Measurements from ENCODE around the gene EPHB1. TPM values are rescaled to one million over a fixed set of nuclear protein-coding genes. Genes with fewer than 3 reads are reported as not detected.
A peak's percentile ranks its signal among the peaks of the same experiment; 100 is the strongest.

EPHB1 gene
- total RNA-seq, 4 donors from 2014 or later, result 0.08 to 1.1 (median 0.72) TPM

DNA sequence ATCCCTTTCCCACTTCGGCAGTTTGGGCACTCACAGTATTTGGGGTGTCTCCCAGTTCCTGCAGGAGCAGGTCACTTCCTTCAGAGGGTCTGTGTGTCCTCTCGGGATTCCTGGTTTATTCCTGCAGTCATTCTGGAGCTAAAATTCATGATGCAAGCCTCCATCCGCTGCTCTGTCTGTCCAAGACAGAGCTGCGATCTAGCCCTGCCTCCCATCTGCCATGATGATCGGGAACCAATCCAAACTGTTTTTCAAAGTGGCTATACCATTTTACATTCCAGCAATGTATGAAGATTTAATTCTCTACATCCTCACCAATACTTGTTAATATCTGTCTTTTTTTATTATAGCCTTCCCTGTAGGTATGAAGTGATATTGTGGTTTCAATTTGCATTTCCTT, 273.0 kb downstream of the EPHB1 start:
- no peak overlapping the region for H3K4me3 ChIP-seq
- WGBS, 2 donors, result 83 to 92% methylated on average over 5 of the region's 5 CpGs
- H3K4me1 ChIP-seq, result peaks cover 0 to 17% (median 5%) of the 10 kb centered on the region in 3 donors
- no peaks in the 10 kb centered on the region for H3K9me3 ChIP-seq
- no peaks in the 10 kb centered on the region for H3K36me3 ChIP-seq
- TF ChIP-seq, protein P1, sequence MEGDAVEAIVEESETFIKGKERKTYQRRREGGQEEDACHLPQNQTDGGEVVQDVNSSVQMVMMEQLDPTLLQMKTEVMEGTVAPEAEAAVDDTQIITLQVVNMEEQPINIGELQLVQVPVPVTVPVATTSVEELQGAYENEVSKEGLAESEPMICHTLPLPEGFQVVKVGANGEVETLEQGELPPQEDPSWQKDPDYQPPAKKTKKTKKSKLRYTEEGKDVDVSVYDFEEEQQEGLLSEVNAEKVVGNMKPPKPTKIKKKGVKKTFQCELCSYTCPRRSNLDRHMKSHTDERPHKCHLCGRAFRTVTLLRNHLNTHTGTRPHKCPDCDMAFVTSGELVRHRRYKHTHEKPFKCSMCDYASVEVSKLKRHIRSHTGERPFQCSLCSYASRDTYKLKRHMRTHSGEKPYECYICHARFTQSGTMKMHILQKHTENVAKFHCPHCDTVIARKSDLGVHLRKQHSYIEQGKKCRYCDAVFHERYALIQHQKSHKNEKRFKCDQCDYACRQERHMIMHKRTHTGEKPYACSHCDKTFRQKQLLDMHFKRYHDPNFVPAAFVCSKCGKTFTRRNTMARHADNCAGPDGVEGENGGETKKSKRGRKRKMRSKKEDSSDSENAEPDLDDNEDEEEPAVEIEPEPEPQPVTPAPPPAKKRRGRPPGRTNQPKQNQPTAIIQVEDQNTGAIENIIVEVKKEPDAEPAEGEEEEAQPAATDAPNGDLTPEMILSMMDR (IDR thresholded peaks at IDR 0.05), result no peak
- TF ChIP-seq POLR2A (IDR thresholded peaks at IDR 0.05), result no peak
- intact Hi-C loops (cut with DNase I), result no loop called here
- no peaks in the 10 kb centered on the region for H3K27me3 ChIP-seq
- DNase-seq, result no peak
- H3K27ac ChIP-seq, result peak overlapping the region in 1 of 4 donors; percentile 38

DNA sequence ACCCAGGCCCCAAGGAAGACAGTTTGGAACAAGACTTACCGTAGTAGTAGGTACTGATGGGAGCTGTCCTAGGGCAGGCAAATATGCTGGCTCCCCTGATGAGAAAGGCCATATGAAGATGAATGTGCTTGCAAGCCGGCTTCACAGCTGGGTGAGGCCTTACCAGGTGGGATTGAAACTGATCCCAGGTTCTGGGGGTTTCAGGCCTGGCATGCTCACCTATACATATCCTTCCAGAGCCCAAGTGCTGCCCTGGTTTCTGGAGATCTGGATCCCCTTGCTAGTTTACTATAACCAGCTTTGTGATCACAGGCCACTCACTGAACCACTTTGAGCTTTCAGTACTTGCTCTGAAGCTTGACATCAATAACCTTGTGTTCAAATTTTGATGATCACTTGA, 274.3 kb downstream of the EPHB1 start:
- Histone ChIP-seq H3K4me3 (no peak overlapping the region), H3K9me3 (no peaks in the 10 kb centered on the region), H3K4me1 (peaks cover 0 to 17% (median 5%) of the 10 kb centered on the region in 3 donors), H3K36me3 (no peaks in the 10 kb centered on the region), H3K27ac (no peak overlapping the region), H3K27me3 (no peaks in the 10 kb centered on the region)
- intact Hi-C loops (cut with DNase I), result no loop called here
- 70 to 94% methylated on average over 2 of the region's 2 CpGs for WGBS, 2 donors
- no peak for DNase-seq
- no peak for TF ChIP-seq POLR2A (IDR thresholded peaks at IDR 0.05)
- TF ChIP-seq, protein P1 (IDR thresholded peaks at IDR 0.05), result no peak

DNA sequence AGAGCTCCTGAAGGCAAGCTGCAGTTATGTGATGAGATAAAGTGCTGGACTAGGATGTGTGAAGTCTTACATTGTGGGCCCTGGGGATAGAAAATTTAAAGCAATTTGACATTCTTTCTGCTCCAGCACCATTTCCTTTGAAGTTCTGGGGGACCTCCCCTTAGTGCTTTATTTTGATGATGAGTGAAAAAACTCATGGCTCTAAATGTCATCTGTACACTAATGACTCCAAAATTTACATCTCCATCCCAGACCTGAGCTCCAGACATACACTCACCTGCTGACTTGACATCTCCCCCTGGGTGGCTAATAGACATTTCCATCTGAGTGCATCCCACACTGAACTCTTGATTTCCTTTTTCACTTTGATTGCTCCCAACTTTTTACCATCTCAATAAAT, 276.4 kb downstream of the EPHB1 start:
- Histone ChIP-seq H3K9me3 (no peaks in the 10 kb centered on the region), H3K27ac (no peak overlapping the region), H3K4me1 (peaks cover 0 to 16% (median 5%) of the 10 kb centered on the region in 3 donors), H3K36me3 (no peaks in the 10 kb centered on the region), H3K4me3 (no peak overlapping the region), H3K27me3 (no peaks in the 10 kb centered on the region)
- intact Hi-C loops (cut with DNase I), result no loop called here
- TF ChIP-seq, protein P1 (IDR thresholded peaks at IDR 0.05), result no peak
- no peak for TF ChIP-seq POLR2A (IDR thresholded peaks at IDR 0.05)
- no peak for DNase-seq

DNA sequence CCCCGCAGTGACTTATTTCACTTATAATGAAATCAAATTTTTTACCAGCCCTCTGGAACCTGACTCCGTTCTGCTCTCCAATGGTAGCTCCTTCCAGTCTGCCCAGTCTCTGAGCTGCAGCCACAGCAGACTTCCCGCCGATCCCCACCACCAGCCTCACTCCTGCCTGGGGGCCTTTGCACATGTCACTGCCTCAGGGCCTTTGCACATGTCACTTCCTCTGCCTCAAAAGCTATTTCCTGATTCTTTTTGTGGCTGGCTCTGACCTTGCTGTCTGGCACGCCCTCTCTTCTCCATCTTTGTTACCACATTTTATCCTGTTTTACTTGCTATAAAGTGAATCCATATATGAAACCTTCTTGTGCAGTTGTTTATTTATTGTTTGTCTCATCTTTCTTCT, 277.4 kb downstream of the EPHB1 start:
- Histone ChIP-seq H3K36me3 (no peaks in the 10 kb centered on the region), H3K27me3 (no peaks in the 10 kb centered on the region), H3K9me3 (no peaks in the 10 kb centered on the region), H3K4me1 (peaks cover 0 to 7% (median 3%) of the 10 kb centered on the region in 3 donors), H3K4me3 (no peak overlapping the region), H3K27ac (no peak overlapping the region)
- TF ChIP-seq POLR2A (IDR thresholded peaks at IDR 0.05), result no peak
- TF ChIP-seq, protein P1 (IDR thresholded peaks at IDR 0.05), result no peak
- intact Hi-C loops (cut with DNase I), result no loop called here
- no peak for DNase-seq
- WGBS, 2 donors, result 80 to 82% methylated on average over 5 of the region's 5 CpGs

DNA sequence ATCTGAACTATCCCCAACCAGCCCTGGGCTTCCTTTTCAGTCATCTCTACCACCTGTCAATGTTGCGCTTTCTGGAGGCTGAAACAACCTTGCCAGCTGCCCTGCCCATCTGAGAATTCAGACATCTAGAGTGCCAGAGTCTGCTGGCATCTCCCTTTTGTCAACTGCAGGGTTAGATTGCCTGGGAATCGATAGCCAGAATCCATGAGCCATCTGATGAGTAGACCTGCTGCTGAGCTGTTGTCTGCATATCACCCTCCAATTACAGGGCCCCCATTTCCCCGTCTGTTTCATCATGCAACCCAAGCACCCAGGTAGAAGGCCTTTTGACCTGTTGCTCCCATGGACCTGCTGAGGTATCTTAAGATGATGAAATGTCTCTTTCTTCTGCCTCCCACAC, 280.1 kb downstream of the EPHB1 start:
- intact Hi-C loops (cut with DNase I), result no loop called here

More for the DNA sequence above, 280.1 kb downstream of the EPHB1 start:
- H3K4me1 ChIP-seq, result no peaks in the 10 kb centered on the region
- H3K36me3 ChIP-seq, result no peaks in the 10 kb centered on the region
- no peaks in the 10 kb centered on the region for H3K27me3 ChIP-seq
- no peak overlapping the region for H3K4me3 ChIP-seq
- DNase-seq, result no peak
- WGBS, 2 donors, result 100% methylated on average over 1 of the region's 3 CpGs
- TF ChIP-seq POLR2A (IDR thresholded peaks at IDR 0.05), result no peak
- TF ChIP-seq, protein P1 (IDR thresholded peaks at IDR 0.05), result no peak
- no peak overlapping the region for H3K27ac ChIP-seq
- no peaks in the 10 kb centered on the region for H3K9me3 ChIP-seq

Measured in esophagus squamous epithelium (tissue), 5 donors.